ENCODE results near the gene FBXO15. TPM values are rescaled to one million over a fixed set of nuclear protein-coding genes. Genes with fewer than 3 reads are reported as not detected.

FBXO15 gene
- total and polyA plus RNA-seq, 2 donors (not counting 1 experiment from before 2014, with no cell fraction given): 0.77 to 0.83 TPM

GRCh38 chr18:74063557-74063956, 84.1 kb downstream of the FBXO15 start:
- no peaks in the 10 kb centered on the region for H3K36me3 ChIP-seq (ENCODE audit: control insufficient read depth, insufficient read depth, low read length)
- no peaks in the 10 kb centered on the region for H3K79me2 ChIP-seq (ENCODE audit: control insufficient read depth, insufficient read depth, low read length)
- no peak for TF ChIP-seq EZH2 (IDR thresholded peaks at IDR 0.05; ENCODE audit: low read length, missing control alignments)
- TF ChIP-seq, protein P1, sequence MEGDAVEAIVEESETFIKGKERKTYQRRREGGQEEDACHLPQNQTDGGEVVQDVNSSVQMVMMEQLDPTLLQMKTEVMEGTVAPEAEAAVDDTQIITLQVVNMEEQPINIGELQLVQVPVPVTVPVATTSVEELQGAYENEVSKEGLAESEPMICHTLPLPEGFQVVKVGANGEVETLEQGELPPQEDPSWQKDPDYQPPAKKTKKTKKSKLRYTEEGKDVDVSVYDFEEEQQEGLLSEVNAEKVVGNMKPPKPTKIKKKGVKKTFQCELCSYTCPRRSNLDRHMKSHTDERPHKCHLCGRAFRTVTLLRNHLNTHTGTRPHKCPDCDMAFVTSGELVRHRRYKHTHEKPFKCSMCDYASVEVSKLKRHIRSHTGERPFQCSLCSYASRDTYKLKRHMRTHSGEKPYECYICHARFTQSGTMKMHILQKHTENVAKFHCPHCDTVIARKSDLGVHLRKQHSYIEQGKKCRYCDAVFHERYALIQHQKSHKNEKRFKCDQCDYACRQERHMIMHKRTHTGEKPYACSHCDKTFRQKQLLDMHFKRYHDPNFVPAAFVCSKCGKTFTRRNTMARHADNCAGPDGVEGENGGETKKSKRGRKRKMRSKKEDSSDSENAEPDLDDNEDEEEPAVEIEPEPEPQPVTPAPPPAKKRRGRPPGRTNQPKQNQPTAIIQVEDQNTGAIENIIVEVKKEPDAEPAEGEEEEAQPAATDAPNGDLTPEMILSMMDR (conservative IDR thresholded peaks at IDR 0.05 in 1 of 2, IDR thresholded peaks at IDR 0.05 in 1 of 2; ENCODE audit: low read depth in 1 of 2, low read length in 2 of 2): no peak
- H3K4me2 ChIP-seq (ENCODE audit: extremely low read depth, insufficient read depth, low read length): no peak overlapping the region
- H3K4me3 ChIP-seq (replicated peaks in 1 of 4; ENCODE audit: control extremely low read depth in 1 of 4, insufficient read depth in 1 of 4, low read depth in 3 of 4, low read length in 4 of 4): no peak overlapping the region
- no peaks in the 10 kb centered on the region for H3K27me3 ChIP-seq (ENCODE audit: control insufficient read depth, insufficient read depth, low read length)
- no peak overlapping the region for H3K9ac ChIP-seq (ENCODE audit: insufficient read depth, low read length)
- H4K20me1 ChIP-seq (ENCODE audit: control insufficient read depth, extremely low read depth, insufficient read depth, low read length): no peaks in the 10 kb centered on the region
- no peaks in the 10 kb centered on the region for H3K9me3 ChIP-seq (ENCODE audit: control insufficient read depth, insufficient read depth, low read depth, low read length)
- no peaks in the 10 kb centered on the region for H3K4me1 ChIP-seq (ENCODE audit: control insufficient read depth, extremely low read depth, insufficient read depth, low read length)
- no peak overlapping the region for H3K27ac ChIP-seq (ENCODE audit: insufficient read depth, low read length)
- no peak overlapping the region for H2AFZ ChIP-seq (ENCODE audit: low read length)
- no peak for DNase-seq (ENCODE audit: low read depth in 2 of 2)

DNA sequence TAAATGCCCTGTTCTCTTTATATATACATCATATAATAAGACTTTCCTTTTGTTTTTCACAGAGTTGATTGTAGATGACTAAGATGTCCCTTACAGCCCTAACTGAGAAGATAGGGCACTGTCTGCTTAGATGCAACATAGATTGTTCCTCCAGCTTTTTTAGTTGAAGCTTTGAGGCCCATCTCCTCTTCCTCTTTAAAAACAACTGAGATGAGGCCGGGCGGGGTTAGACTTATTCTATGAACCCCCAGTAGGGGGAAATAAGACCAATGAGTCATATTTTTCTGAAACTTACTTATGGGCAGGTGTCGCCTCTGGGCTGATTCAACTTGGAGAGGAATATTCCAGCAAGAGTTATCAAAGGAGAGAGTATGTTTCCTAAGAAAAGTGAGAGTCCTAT, 84.6 kb downstream of the FBXO15 start:
- no peak for DNase-seq (ENCODE audit: low read depth in 2 of 2)
- Histone ChIP-seq H3K4me3 (replicated peaks in 1 of 4; ENCODE audit: control extremely low read depth in 1 of 4, insufficient read depth in 1 of 4, low read depth in 3 of 4, low read length in 4 of 4) (no peak overlapping the region), H3K27me3 (ENCODE audit: control insufficient read depth, insufficient read depth, low read length) (no peaks in the 10 kb centered on the region), H3K79me2 (ENCODE audit: control insufficient read depth, insufficient read depth, low read length) (no peaks in the 10 kb centered on the region), H3K9ac (ENCODE audit: insufficient read depth, low read length) (no peak overlapping the region), H3K36me3 (ENCODE audit: control insufficient read depth, insufficient read depth, low read length) (no peaks in the 10 kb centered on the region), H3K4me2 (ENCODE audit: extremely low read depth, insufficient read depth, low read length) (no peak overlapping the region), H3K4me1 (ENCODE audit: control insufficient read depth, extremely low read depth, insufficient read depth, low read length) (no peaks in the 10 kb centered on the region), H3K9me3 (ENCODE audit: control insufficient read depth, insufficient read depth, low read depth, low read length) (no peaks in the 10 kb centered on the region), H4K20me1 (ENCODE audit: control insufficient read depth, extremely low read depth, insufficient read depth, low read length) (no peaks in the 10 kb centered on the region), H2AFZ (ENCODE audit: low read length) (no peak overlapping the region), H3K27ac (ENCODE audit: insufficient read depth, low read length) (no peak overlapping the region)
- no peak for TF ChIP-seq EZH2 (IDR thresholded peaks at IDR 0.05; ENCODE audit: low read length, missing control alignments)
- TF ChIP-seq, protein P1 (conservative IDR thresholded peaks at IDR 0.05 in 1 of 2, IDR thresholded peaks at IDR 0.05 in 1 of 2; ENCODE audit: low read depth in 1 of 2, low read length in 2 of 2): no peak

GRCh38 chr18:74062037-74062436, 85.6 kb downstream of the FBXO15 start:
- no peak overlapping the region for H3K4me3 ChIP-seq (replicated peaks in 1 of 4; ENCODE audit: control extremely low read depth in 1 of 4, insufficient read depth in 1 of 4, low read depth in 3 of 4, low read length in 4 of 4)
- no peaks in the 10 kb centered on the region for H3K4me1 ChIP-seq (ENCODE audit: control insufficient read depth, extremely low read depth, insufficient read depth, low read length)
- TF ChIP-seq EZH2 (IDR thresholded peaks at IDR 0.05; ENCODE audit: low read length, missing control alignments): no peak

More at GRCh38 chr18:74062037-74062436, 85.6 kb downstream of the FBXO15 start:
- no peaks in the 10 kb centered on the region for H3K27me3 ChIP-seq (ENCODE audit: control insufficient read depth, insufficient read depth, low read length)
- no peaks in the 10 kb centered on the region for H3K79me2 ChIP-seq (ENCODE audit: control insufficient read depth, insufficient read depth, low read length)
- no peak overlapping the region for H2AFZ ChIP-seq (ENCODE audit: low read length)
- DNase-seq (ENCODE audit: low read depth in 2 of 2): no peak
- H4K20me1 ChIP-seq (ENCODE audit: control insufficient read depth, extremely low read depth, insufficient read depth, low read length): no peaks in the 10 kb centered on the region
- H3K27ac ChIP-seq (ENCODE audit: insufficient read depth, low read length): no peak overlapping the region
- no peak overlapping the region for H3K9ac ChIP-seq (ENCODE audit: insufficient read depth, low read length)
- no peaks in the 10 kb centered on the region for H3K36me3 ChIP-seq (ENCODE audit: control insufficient read depth, insufficient read depth, low read length)
- H3K9me3 ChIP-seq (ENCODE audit: control insufficient read depth, insufficient read depth, low read depth, low read length): no peaks in the 10 kb centered on the region
- H3K4me2 ChIP-seq (ENCODE audit: extremely low read depth, insufficient read depth, low read length): no peak overlapping the region

Measured in fibroblast of lung (primary cell).